ENCODE results near the gene GALM. TPM values are rescaled to one million over a fixed set of nuclear protein-coding genes. Genes with fewer than 3 reads are reported as not detected.

GALM gene
- total RNA-seq, 6 experiments from 2014 or later = 6.5 to 10.1 (median 9.1) TPM

GRCh38 chr2:38747007-38747424 lies 81.1 kb downstream of the GALM start:
- H3K4me1 Mint-ChIP-seq (ENCODE audit: low read depth) = peaks cover 66% of the 10 kb centered on the region
- H3K27me3 Mint-ChIP-seq (ENCODE audit: insufficient read depth) = peaks cover 10% of the 10 kb centered on the region
- H3K27ac Mint-ChIP-seq = peak overlapping the region; percentile 80
- peaks cover 73% of the 10 kb centered on the region for H3K36me3 Mint-ChIP-seq (ENCODE audit: low read depth)
- peak overlapping the region; percentile 93 for H3K4me3 Mint-ChIP-seq
- DNase-seq = no peak
- TF ChIP-seq, protein P1, sequence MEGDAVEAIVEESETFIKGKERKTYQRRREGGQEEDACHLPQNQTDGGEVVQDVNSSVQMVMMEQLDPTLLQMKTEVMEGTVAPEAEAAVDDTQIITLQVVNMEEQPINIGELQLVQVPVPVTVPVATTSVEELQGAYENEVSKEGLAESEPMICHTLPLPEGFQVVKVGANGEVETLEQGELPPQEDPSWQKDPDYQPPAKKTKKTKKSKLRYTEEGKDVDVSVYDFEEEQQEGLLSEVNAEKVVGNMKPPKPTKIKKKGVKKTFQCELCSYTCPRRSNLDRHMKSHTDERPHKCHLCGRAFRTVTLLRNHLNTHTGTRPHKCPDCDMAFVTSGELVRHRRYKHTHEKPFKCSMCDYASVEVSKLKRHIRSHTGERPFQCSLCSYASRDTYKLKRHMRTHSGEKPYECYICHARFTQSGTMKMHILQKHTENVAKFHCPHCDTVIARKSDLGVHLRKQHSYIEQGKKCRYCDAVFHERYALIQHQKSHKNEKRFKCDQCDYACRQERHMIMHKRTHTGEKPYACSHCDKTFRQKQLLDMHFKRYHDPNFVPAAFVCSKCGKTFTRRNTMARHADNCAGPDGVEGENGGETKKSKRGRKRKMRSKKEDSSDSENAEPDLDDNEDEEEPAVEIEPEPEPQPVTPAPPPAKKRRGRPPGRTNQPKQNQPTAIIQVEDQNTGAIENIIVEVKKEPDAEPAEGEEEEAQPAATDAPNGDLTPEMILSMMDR (IDR thresholded peaks at IDR 0.05) = no peak
- peaks cover 5% of the 10 kb centered on the region for H3K9me3 Mint-ChIP-seq

DNA sequence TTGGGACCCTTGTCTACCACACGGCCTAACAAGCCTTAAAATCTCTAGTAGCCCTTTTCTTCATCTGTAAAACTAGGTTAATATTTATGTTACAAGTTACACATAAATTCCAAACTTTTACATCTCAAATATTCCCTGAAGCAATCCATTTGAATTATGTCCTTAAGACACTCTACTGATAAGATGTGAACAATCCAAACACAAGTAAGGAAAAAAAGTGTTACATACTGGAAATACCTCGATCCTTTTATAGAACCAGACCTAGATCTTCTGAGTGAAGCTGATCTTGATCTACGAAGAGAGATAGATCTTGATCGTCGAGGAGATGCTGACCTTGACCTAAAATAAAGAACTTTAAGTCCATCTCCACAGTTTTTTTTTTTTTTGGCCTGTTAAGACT lies 81.9 kb downstream of the GALM start:
- Mint-ChIP-seq H3K4me1 (ENCODE audit: low read depth) (peaks cover 69% of the 10 kb centered on the region), H3K27me3 (ENCODE audit: insufficient read depth) (peaks cover 10% of the 10 kb centered on the region), H3K27ac (peak overlapping the region; percentile 80), H3K36me3 (ENCODE audit: low read depth) (peaks cover 73% of the 10 kb centered on the region), H3K4me3 (peak overlapping the region; percentile 93), H3K9me3 (peaks cover 5% of the 10 kb centered on the region)
- DNase-seq = no peak
- TF ChIP-seq, protein P1 (IDR thresholded peaks at IDR 0.05) = no peak

DNA sequence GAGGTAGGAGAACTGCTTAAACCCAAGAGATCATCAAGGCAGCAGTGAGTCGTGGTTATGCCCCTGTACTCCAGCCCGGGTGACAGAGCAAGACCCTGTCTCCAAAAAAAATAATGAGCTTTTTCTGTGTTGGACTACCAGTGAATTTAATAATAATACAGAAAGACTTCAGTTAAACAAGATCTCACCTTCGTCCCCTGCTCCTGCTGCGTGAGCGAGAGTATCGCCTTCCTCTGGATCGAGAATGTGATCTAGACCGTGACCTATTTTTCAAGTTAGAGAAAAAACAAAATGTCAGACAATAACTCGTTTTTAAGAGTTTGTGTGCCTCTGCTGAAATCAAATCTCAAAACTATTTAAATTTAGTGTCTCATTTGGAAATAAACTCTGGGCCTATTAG lies 82.5 kb downstream of the GALM start:
- peaks cover 69% of the 10 kb centered on the region for H3K4me1 Mint-ChIP-seq (ENCODE audit: low read depth)
- peak overlapping the region; percentile 80 for H3K27ac Mint-ChIP-seq
- DNase-seq = no peak
- H3K36me3 Mint-ChIP-seq (ENCODE audit: low read depth) = peaks cover 73% of the 10 kb centered on the region
- H3K4me3 Mint-ChIP-seq = peak overlapping the region; percentile 93
- peaks cover 10% of the 10 kb centered on the region for H3K27me3 Mint-ChIP-seq (ENCODE audit: insufficient read depth)
- peaks cover 5% of the 10 kb centered on the region for H3K9me3 Mint-ChIP-seq
- TF ChIP-seq, protein P1 (IDR thresholded peaks at IDR 0.05) = no peak

- TF ChIP-seq, protein P1 (IDR thresholded peaks at IDR 0.05) = no peak
- peaks cover 65% of the 10 kb centered on the region for H3K4me1 Mint-ChIP-seq (ENCODE audit: low read depth)
- H3K36me3 Mint-ChIP-seq (ENCODE audit: low read depth) = peaks cover 65% of the 10 kb centered on the region
- peak overlapping the region; percentile 93 for H3K4me3 Mint-ChIP-seq
- H3K9me3 Mint-ChIP-seq = peaks cover 5% of the 10 kb centered on the region
- DNase-seq = no peak
- peaks cover 10% of the 10 kb centered on the region for H3K27me3 Mint-ChIP-seq (ENCODE audit: insufficient read depth)
- H3K27ac Mint-ChIP-seq = peak overlapping the region; percentile 95
Measured at GRCh38 chr2:38748943-38749804, 83.3 kb downstream of the GALM start.

GRCh38 chr2:38750011-38750890 lies 84.3 kb downstream of the GALM start:
- H3K9me3 Mint-ChIP-seq = peaks cover 5% of the 10 kb centered on the region
- H3K27ac Mint-ChIP-seq = peak overlapping the region; percentile 95
- peak overlapping the region; percentile 93 for H3K4me3 Mint-ChIP-seq
- peaks cover 60% of the 10 kb centered on the region for H3K4me1 Mint-ChIP-seq (ENCODE audit: low read depth)
- peaks cover 57% of the 10 kb centered on the region for H3K36me3 Mint-ChIP-seq (ENCODE audit: low read depth)
- H3K27me3 Mint-ChIP-seq (ENCODE audit: insufficient read depth) = peaks cover 10% of the 10 kb centered on the region
- DNase-seq = no peak
- TF ChIP-seq, protein P1 (IDR thresholded peaks at IDR 0.05) = no peak

Data from HFFc6 (cell line).